Neural cell (in vitro differentiated cells): ENCODE data around the gene CABP7. TPM values are rescaled to one million over a fixed set of nuclear protein-coding genes. Genes with fewer than 3 reads are reported as not detected.

Source experiments
- H2AFZ ChIP-seq: fragments of 200-600, 300-800 bp; sonication (generic), shearing (Covaris generic); 2 replicates; pipeline ENCODE4 v1.6.0; 2014; ENCODE audit warnings: low read depth, mild to moderate bottlenecking, antibody characterized with exemption, low read length, moderate library complexity
- H3F3A ChIP-seq: fragments of 200-600 bp; shearing (Covaris generic); 2 replicates; pipeline ENCODE4 v1.6.1; 2016; ENCODE audit warnings: mild to moderate bottlenecking, moderate library complexity, mixed read lengths, antibody characterized with exemption, low read length; ENCODE audit not compliant: insufficient read depth, poor library complexity, severe bottlenecking
- H3K27ac ChIP-seq: fragments of 200-600, 300-800 bp; sonication (generic), shearing (Covaris generic); 2 replicates; pipeline ENCODE4 v1.5.1; 2014; ENCODE audit warnings: mild to moderate bottlenecking, low read length, moderate library complexity
- H3K27me3 ChIP-seq: fragments of 300-800, 200-600 bp; sonication (generic), shearing (Covaris generic); 2 replicates; pipeline ENCODE4 v1.6.0; 2014; ENCODE audit warnings: mild to moderate bottlenecking, low read depth, low read length, moderate library complexity; ENCODE audit not compliant: insufficient read depth
- H3K36me3 ChIP-seq: fragments of 300-800, 200-600 bp; sonication (generic), shearing (Covaris generic); 2 replicates; pipeline ENCODE4 v1.5.1; 2014; ENCODE audit warnings: mild to moderate bottlenecking, antibody characterized with exemption, low read length, moderate library complexity; ENCODE audit not compliant: insufficient read depth
- H3K4me2 ChIP-seq: fragments of 300-800, 200-600 bp; sonication (generic), shearing (Covaris generic); 2 replicates; pipeline ENCODE4 v1.6.0; 2014; ENCODE audit warnings: mild to moderate bottlenecking, low read length
- H3K4me3 ChIP-seq: fragments of 300-800, 200-600 bp; sonication (generic), shearing (Covaris generic); 2 replicates; pipeline ENCODE4 v1.5.1; 2014; ENCODE audit warnings: mild to moderate bottlenecking, low read length, moderate library complexity
- H3K79me2 ChIP-seq: fragments of 200-600 bp; shearing (Covaris generic); replicated peaks from 2 replicates; pipeline ENCODE4 v1.6.0; 2014; ENCODE audit warnings: mild to moderate bottlenecking, low read length, moderate library complexity; ENCODE audit not compliant: insufficient read depth
- H3K9ac ChIP-seq: fragments of 300-800, 200-600 bp; sonication (generic), shearing (Covaris generic); 2 replicates; pipeline ENCODE4 v1.6.1; 2016; ENCODE audit warnings: mild to moderate bottlenecking, low read length, mixed read lengths
- H3K9me2 ChIP-seq: fragments of 200-600 bp; shearing (Covaris generic); 2 replicates; pipeline ENCODE4 v1.6.1; 2016; ENCODE audit warnings: mild to moderate bottlenecking, low read length, mixed read lengths; ENCODE audit not compliant: insufficient read depth
- H3K9me3 ChIP-seq: fragments of 200-600, 300-800 bp; sonication (generic), shearing (Covaris generic); 2 replicates; pipeline ENCODE4 v1.6.1; 2016; ENCODE audit warnings: mild to moderate bottlenecking, mixed run types, low read length, moderate library complexity, mixed read lengths
- H4K20me1 ChIP-seq: fragments of 200-600 bp; shearing (Covaris generic); 2 replicates; pipeline ENCODE4 v1.6.1; 2016; ENCODE audit warnings: mild to moderate bottlenecking, mixed run types; ENCODE audit not compliant: insufficient read depth
- CTCF ChIP-seq: fragments of 450-650 bp; IDR thresholded peaks from 2 replicates; pipeline ENCODE4 v1.5.1; 2014; ENCODE audit warnings: antibody characterized with exemption, mild to moderate bottlenecking, moderate library complexity; ENCODE audit not compliant: poor library complexity, severe bottlenecking
- EP300 ChIP-seq: fragments of 450-650 bp; conservative IDR thresholded peaks from 2 replicates; pipeline ENCODE4 v1.6.1; 2014; ENCODE audit warnings: antibody characterized with exemption, mild to moderate bottlenecking, moderate library complexity; ENCODE audit not compliant: poor library complexity, severe bottlenecking
- EZH2 ChIP-seq: fragments of 200-600, 300-800 bp; shearing (Covaris generic), sonication (generic); IDR thresholded peaks from 2 replicates; pipeline ENCODE4 v1.6.1; 2014; ENCODE audit warnings: antibody characterized with exemption, low read length, borderline replicate concordance, mild to moderate bottlenecking; ENCODE audit not compliant: insufficient read depth, poor library complexity, severe bottlenecking
- MXI1 ChIP-seq: fragments of 450-650 bp; conservative IDR thresholded peaks from 2 replicates; pipeline ENCODE4 v1.6.1; 2014; ENCODE audit warnings: antibody characterized with exemption, mild to moderate bottlenecking; ENCODE audit not compliant: poor library complexity, severe bottlenecking
- POLR2AphosphoS5 ChIP-seq: IDR thresholded peaks from 2 replicates; pipeline ENCODE4 v1.6.1; 2012
- RAD21 ChIP-seq: fragments of 450-650 bp; conservative IDR thresholded peaks from 2 replicates; pipeline ENCODE4 v1.6.1; 2014; ENCODE audit warnings: antibody characterized with exemption, mild to moderate bottlenecking, moderate library complexity
- REST ChIP-seq: IDR thresholded peaks from 2 replicates; pipeline ENCODE4 v1.6.1; 2012; ENCODE audit warnings: borderline replicate concordance
- SMC3 ChIP-seq: fragments of 450-650 bp; conservative IDR thresholded peaks from 2 replicates; pipeline ENCODE4 v1.6.1; 2014; ENCODE audit warnings: antibody characterized with exemption, mild to moderate bottlenecking, moderate library complexity; ENCODE audit not compliant: poor library complexity
- TAF1 ChIP-seq: IDR thresholded peaks from 2 replicates; pipeline ENCODE4 v1.6.1; 2012; ENCODE audit warnings: low read depth
- polyA plus RNA-seq: library from polyadenylated mRNA; depleted of rRNA; stranded (reverse); fragments of >200 nt; gene quantifications from 2 replicates; pipeline ENCODE4 v1.2.3, GENCODE V29; 2014

CABP7 gene
- polyA plus RNA-seq, 1 donor from 2014 or later = 0.67 TPM

- Histone ChIP-seq H3K27me3 (no peaks in the 10 kb centered on the region), H3K9ac (no peak overlapping the region), H3K36me3 (no peaks in the 10 kb centered on the region), H3K9me2 (no peaks in the 10 kb centered on the region), H3F3A (no peaks in the 10 kb centered on the region), H3K27ac (no peak overlapping the region), H3K4me3 (no peak overlapping the region), H3K4me2 (no peak overlapping the region), H3K79me2 (no peaks in the 10 kb centered on the region), H2AFZ (no peak overlapping the region), H4K20me1 (no peaks in the 10 kb centered on the region), H3K9me3 (no peaks in the 10 kb centered on the region)
- TF ChIP-seq EP300 (no peak), POLR2AphosphoS5 (no peak), MXI1 (no peak), EZH2 (no peak), TAF1 (no peak), CTCF (no peak), REST (no peak), RAD21 (no peak), SMC3 (no peak)
These were observed 29.3 kb upstream of the CABP7 start for GRCh38 chr22:29690476-29690875.

GRCh38 chr22:29691636-29692326 is 28.0 kb upstream of the CABP7 start:
- Histone ChIP-seq H3K9ac (no peak overlapping the region), H3K4me2 (no peak overlapping the region), H3K9me2 (no peaks in the 10 kb centered on the region), H3K27ac (no peak overlapping the region), H3F3A (no peaks in the 10 kb centered on the region), H3K79me2 (no peaks in the 10 kb centered on the region), H3K27me3 (no peaks in the 10 kb centered on the region), H2AFZ (no peak overlapping the region), H4K20me1 (no peaks in the 10 kb centered on the region), H3K9me3 (no peaks in the 10 kb centered on the region), H3K36me3 (no peaks in the 10 kb centered on the region), H3K4me3 (no peak overlapping the region)
- TF ChIP-seq REST = no peak
- TF ChIP-seq POLR2AphosphoS5 = no peak
- no peak for TF ChIP-seq TAF1
- no peak for TF ChIP-seq MXI1
- TF ChIP-seq CTCF = no peak
- no peak for TF ChIP-seq SMC3
- no peak for TF ChIP-seq EZH2
- no peak for TF ChIP-seq EP300
- TF ChIP-seq RAD21 = no peak
